GM10266 (cell line): ENCODE results near the gene COL26A1.
"Not testable (repeated sequence)": the region's sequence is repeated elsewhere in the genome, so short reads cannot be mapped to it uniquely, and the experiment has no call there.

Experiments used
- DNase-seq: peaks from one replicate; pipeline ENCODE4 v3.0.0; 2012; ENCODE audit errors: extremely low spot score
- CTCF ChIP-seq: IDR thresholded peaks from 2 replicates; pipeline ENCODE4 v1.5.1; 2012; ENCODE audit warnings: mild to moderate bottlenecking, low read depth; ENCODE audit not compliant: control insufficient read depth, insufficient read depth; ENCODE audit errors: missing control alignments

The COL26A1 gene

DNA sequence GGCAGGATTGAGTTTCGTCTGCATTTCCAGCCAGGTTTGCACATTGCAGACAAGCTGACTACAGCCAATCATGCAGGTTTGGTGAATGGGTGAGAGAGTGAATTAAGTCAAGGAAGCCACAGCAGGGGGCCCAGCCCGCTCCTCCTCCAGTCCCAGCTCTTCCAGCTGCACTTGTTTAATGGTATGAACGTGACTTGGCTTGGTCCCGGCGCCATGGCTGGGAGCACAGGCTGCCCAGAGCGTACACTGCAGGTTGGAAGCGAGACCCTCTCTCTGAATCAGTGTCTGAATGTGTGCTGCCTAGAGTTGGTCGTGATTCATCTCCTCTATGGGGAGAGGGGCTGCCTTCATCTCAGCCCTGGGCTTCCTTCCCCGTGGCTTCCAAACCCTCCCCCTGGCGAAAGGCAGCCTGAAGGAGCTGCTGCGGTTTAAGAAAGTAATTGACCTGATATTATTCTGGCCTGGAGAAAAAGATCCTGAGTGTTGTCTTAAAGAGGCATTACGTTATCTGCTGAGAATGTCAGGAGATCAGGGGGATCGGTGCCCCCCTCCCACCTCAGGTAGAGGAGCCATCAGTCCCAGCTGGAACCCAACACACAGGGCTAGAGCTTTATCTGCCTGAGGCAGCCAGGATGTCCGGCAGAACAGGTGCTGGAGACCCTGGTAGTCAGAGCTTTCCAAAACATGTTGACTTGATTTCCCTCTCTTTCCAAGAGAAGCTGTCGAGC, 132.1 kb downstream of the COL26A1 start:
- DNase-seq, result no peak
- TF ChIP-seq CTCF, result no peak

GRCh38 chr7:101496017-101496416, 133.3 kb downstream of the COL26A1 start:
- DNase-seq, result no peak
- TF ChIP-seq CTCF, result no peak

DNA sequence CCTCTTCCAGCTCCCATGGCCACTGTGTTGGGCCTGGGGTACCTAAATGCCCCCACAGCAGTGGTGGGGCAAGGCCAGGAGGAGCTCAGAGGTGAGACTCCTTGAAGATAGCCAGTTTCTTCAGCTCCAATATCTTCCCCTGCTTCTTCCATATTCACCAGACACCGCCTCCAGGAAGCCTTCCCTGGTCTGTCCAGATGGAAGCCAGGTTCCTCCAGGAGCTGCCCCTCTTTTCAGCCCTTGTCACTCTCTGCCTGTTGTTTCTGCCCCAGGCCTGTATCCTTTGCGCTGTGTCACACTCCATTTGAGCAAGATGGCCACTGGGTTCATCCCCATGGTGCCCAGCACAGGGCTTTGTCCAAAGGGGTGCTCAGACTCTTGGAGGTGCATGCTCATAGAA, 138.7 kb downstream of the COL26A1 start:
- no peak for TF ChIP-seq CTCF
- DNase-seq, result no peak

GRCh38 chr7:101502466-101503098, 139.9 kb downstream of the COL26A1 start:
- TF ChIP-seq CTCF, result no peak
- no peak for DNase-seq

DNA sequence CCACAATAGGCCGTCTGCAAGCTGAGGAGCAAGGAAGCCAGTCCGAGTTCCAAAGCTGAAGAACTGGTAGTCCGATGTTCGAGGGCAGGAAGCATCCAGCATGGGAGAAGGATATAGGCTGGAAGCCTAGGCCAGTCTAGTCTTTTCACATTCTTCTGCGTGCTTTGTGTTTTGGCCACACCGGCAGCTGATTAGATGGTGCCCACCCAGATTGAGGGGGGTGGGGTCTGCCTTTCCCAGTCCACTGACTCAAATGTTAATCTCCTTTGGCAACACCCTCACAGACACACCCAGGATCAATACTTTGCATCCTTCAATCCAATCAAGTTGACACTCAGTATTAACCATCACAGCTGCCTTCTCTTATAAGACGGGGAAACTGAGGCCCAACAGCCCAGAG, 142.8 kb downstream of the COL26A1 start:
- DNase-seq, result not testable (repeated sequence)

GRCh38 chr7:101506531-101506930, 143.9 kb downstream of the COL26A1 start:
- TF ChIP-seq CTCF, result no peak
- no peak for DNase-seq

DNA sequence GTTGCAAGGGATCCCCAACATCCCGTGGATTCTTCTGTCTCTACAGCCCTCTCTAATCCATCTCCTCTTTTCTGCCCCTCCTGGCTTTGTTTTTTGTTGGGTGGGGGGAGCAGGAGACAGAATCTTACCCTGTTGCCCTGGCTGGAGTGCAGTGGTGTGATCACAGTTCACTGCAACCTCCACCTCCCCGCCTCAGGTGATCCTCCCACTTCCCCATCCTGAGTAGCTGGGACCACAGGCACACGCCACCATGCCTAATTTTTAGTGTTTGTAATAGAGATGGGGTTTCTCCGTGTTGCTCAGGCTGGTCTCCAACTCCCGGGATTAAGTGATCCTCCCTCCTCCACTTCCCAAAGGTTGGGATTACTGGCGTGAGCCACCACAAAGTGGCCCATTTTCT, 144.7 kb downstream of the COL26A1 start:
- TF ChIP-seq CTCF, result no peak
- no peak for DNase-seq
